Germinal center (tissue), 1 donor: ENCODE measurements around the gene ZCCHC14.

Experiments used
- DNase-seq: peaks from one replicate; pipeline ENCODE4 v3.0.0; 2012; ENCODE audit warnings: mixed read lengths, low spot score

ZCCHC14 gene

DNA sequence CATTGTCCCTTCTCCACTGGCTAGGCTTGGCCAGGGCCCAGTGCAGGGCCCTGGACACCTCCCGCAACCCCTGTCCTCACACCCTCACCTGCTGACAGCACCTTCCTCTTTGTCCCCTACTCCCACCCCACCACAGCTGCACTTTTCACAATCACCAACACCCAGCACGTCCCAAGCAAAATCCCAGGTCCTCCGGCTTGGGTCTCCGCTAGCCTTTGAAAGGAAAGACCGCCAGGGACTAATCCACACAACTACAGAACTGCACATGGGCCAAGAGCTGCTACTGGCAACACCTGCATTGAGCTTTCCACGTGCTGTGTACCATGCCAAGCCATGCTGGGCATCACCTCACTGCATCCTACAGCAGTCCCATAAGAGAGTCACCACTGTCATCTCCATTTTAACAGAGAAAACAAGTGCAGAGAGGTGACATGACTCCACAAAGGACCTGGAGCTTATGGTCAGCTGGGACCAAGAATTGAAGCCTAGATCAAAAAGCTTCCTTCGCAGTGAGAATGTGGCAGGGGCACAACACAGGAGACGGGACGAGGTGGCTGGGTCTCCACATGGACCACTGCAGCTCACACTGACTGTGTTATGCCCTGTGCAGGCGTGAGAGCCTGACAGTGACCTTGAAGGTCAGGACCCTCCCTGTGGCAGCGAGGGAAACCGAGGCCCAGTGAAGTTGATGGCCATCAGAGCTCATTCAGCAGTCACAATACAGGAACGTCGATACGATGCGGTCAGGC lies 131.8 kb downstream of the ZCCHC14 start:
- no peak for DNase-seq

GRCh38 chr16:87359121-87359520 lies 133.7 kb downstream of the ZCCHC14 start:
- DNase-seq = no peak

DNA sequence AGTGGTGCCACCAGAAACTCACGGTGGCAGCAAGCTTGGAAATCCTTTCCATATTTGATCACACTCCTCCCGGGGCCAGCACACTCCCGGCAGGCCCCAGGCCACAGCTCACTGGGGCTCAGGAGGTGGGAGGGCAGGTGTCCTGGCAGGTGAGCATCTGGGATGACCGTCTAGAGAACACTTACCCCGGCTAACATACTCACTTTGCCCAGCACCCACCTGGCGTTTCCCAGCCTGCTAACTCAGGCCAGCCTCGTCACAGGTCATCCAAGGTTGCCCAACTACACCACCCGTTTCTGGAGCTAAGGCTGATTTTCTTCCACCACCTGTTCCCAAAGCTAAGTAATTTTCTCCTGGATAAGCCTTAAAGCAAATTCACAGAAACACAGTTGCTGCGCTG lies 134.1 kb downstream of the ZCCHC14 start:
- no peak for DNase-seq

- no peak for DNase-seq
Observed at GRCh38 chr16:87358250-87358649, 134.6 kb downstream of the ZCCHC14 start.

- DNase-seq = no peak
Observed at GRCh38 chr16:87356491-87356853, 136.4 kb downstream of the ZCCHC14 start.
